Measurements from ENCODE around the gene TEX2.

The TEX2 gene

DNA sequence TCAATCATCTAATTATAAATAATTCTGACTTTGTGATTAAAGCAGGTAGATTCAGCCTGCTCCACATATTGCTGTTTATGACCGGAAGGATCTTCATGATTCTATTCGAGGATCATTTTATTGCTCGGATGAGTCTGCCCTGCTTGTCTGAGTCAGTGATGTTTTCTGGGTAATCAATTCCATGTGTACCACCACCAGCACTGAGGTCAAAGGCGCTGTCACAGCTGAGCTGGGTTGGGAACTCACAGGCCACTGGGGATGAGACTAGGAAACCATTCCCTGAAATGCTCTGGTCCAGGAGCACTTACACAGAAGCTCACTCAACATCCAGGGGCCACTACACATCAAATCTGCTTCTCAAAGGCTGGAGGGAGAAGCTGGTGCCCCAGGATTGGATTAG lies 102.7 kb downstream of the TEX2 start:
- H3K9me3 ChIP-seq (ENCODE audit: insufficient read depth, low read length) = no peaks in the 10 kb centered on the region
- no peaks in the 10 kb centered on the region for H3K79me2 ChIP-seq (ENCODE audit: low read length)
- H2AFZ ChIP-seq (ENCODE audit: low read depth, low read length) = no peak overlapping the region
- no peak overlapping the region for H3K4me2 ChIP-seq (ENCODE audit: low read length)
- H3K4me3 ChIP-seq (ENCODE audit: low read length) = no peak overlapping the region
- H3K27me3 ChIP-seq (ENCODE audit: low read depth, low read length) = no peaks in the 10 kb centered on the region
- H3K36me3 ChIP-seq (replicated peaks; ENCODE audit: low read depth, low read length) = no peaks in the 10 kb centered on the region
- no peak overlapping the region for H3K27ac ChIP-seq (ENCODE audit: low read length)
- peaks cover 10% of the 10 kb centered on the region; the same call in 1 of the 2 replicates for H3K4me1 ChIP-seq (ENCODE audit: low read length)
- H4K20me1 ChIP-seq (ENCODE audit: insufficient read depth, low read length) = no peaks in the 10 kb centered on the region
- no peak for TF ChIP-seq EZH2phosphoT487 (IDR thresholded peaks at IDR 0.05; ENCODE audit: low read depth)
- TF ChIP-seq, protein P1, sequence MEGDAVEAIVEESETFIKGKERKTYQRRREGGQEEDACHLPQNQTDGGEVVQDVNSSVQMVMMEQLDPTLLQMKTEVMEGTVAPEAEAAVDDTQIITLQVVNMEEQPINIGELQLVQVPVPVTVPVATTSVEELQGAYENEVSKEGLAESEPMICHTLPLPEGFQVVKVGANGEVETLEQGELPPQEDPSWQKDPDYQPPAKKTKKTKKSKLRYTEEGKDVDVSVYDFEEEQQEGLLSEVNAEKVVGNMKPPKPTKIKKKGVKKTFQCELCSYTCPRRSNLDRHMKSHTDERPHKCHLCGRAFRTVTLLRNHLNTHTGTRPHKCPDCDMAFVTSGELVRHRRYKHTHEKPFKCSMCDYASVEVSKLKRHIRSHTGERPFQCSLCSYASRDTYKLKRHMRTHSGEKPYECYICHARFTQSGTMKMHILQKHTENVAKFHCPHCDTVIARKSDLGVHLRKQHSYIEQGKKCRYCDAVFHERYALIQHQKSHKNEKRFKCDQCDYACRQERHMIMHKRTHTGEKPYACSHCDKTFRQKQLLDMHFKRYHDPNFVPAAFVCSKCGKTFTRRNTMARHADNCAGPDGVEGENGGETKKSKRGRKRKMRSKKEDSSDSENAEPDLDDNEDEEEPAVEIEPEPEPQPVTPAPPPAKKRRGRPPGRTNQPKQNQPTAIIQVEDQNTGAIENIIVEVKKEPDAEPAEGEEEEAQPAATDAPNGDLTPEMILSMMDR (IDR thresholded peaks at IDR 0.05; ENCODE audit: low read depth, low read length) = no peak
- H3K9ac ChIP-seq (ENCODE audit: low read length) = no peak overlapping the region

DNA sequence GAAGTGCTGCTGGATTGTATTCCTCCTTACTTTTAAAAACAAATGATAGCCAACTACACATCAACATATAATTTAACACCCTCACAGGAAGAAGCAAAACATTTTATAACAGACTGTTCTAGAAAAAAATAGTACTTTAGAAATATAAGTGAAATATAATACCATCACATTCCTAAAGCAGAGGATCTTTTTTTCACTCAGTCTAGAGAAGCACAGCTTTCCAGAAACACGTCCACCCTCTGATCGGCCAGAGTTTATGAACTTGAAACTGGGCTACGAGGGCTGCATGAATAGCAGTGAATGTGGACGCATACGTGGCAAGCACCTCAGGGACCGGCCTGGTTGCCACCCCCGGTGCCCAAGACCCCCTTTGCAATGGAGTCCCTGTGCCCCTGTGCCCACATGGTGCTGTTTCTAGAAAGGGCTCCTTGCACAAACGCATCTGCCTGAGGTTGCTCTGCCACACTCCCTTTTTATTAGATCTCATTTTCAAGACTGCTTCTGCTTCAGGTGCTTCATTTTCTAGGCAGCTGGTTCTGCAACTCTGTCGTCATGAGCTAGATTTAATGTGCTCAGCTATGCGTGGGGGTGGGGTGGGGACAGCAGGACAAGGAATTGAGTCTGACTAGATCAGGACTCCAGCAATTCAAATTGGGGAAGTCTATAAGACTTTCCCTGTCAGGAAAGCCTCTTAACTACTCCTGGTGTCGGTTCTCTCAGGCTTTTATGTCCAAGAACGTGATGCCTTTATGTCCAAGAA lies 104.0 kb downstream of the TEX2 start:
- H2AFZ ChIP-seq (ENCODE audit: low read depth, low read length) = no peak overlapping the region
- no peaks in the 10 kb centered on the region for H4K20me1 ChIP-seq (ENCODE audit: insufficient read depth, low read length)
- H3K9me3 ChIP-seq (ENCODE audit: insufficient read depth, low read length) = no peaks in the 10 kb centered on the region
- TF ChIP-seq, protein P1 (IDR thresholded peaks at IDR 0.05; ENCODE audit: low read depth, low read length) = no peak
- TF ChIP-seq EZH2phosphoT487 (IDR thresholded peaks at IDR 0.05; ENCODE audit: low read depth) = no peak
- H3K4me2 ChIP-seq (ENCODE audit: low read length) = no peak overlapping the region
- H3K9ac ChIP-seq (ENCODE audit: low read length) = no peak overlapping the region
- no peaks in the 10 kb centered on the region for H3K79me2 ChIP-seq (ENCODE audit: low read length)
- no peak overlapping the region for H3K4me3 ChIP-seq (ENCODE audit: low read length)
- 0 out of 2 replicates have a peak, but pooled peaks cover 5% of the 10 kb centered on the region for H3K4me1 ChIP-seq (ENCODE audit: low read length)
- no peak overlapping the region for H3K27ac ChIP-seq (ENCODE audit: low read length)
- H3K36me3 ChIP-seq (replicated peaks; ENCODE audit: low read depth, low read length) = no peaks in the 10 kb centered on the region
- no peaks in the 10 kb centered on the region for H3K27me3 ChIP-seq (ENCODE audit: low read depth, low read length)

DNA sequence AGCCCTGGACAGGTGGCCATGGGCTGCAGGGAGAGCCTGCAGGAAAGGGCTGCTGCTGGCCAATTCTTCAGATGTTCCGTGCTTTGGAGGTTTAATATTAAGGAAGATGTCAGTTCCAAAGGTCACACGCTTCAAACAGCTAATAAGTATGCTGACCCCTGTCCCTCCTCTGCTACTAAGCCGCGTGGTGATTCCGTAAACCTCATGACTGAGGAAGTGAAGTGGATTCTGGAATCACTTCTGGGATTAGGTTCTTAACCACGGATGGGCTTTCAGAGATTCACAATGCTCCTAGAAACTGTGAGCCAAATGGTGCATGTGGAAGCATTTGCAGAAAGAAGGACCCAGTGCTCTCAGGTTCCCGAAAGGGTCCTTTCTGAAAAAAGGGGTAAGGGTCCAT lies 104.7 kb downstream of the TEX2 start:
- Histone ChIP-seq H2AFZ (ENCODE audit: low read depth, low read length) (no peak overlapping the region), H4K20me1 (ENCODE audit: insufficient read depth, low read length) (no peaks in the 10 kb centered on the region), H3K4me2 (ENCODE audit: low read length) (no peak overlapping the region), H3K9me3 (ENCODE audit: insufficient read depth, low read length) (no peaks in the 10 kb centered on the region), H3K9ac (ENCODE audit: low read length) (no peak overlapping the region), H3K4me3 (ENCODE audit: low read length) (no peak overlapping the region), H3K4me1 (ENCODE audit: low read length) (0 out of 2 replicates have a peak, but pooled peaks cover 5% of the 10 kb centered on the region), H3K27me3 (ENCODE audit: low read depth, low read length) (no peaks in the 10 kb centered on the region), H3K36me3 (replicated peaks; ENCODE audit: low read depth, low read length) (no peaks in the 10 kb centered on the region), H3K79me2 (ENCODE audit: low read length) (no peaks in the 10 kb centered on the region), H3K27ac (ENCODE audit: low read length) (no peak overlapping the region)
- TF ChIP-seq, protein P1 (IDR thresholded peaks at IDR 0.05; ENCODE audit: low read depth, low read length) = no peak
- no peak for TF ChIP-seq EZH2phosphoT487 (IDR thresholded peaks at IDR 0.05; ENCODE audit: low read depth)

DNA sequence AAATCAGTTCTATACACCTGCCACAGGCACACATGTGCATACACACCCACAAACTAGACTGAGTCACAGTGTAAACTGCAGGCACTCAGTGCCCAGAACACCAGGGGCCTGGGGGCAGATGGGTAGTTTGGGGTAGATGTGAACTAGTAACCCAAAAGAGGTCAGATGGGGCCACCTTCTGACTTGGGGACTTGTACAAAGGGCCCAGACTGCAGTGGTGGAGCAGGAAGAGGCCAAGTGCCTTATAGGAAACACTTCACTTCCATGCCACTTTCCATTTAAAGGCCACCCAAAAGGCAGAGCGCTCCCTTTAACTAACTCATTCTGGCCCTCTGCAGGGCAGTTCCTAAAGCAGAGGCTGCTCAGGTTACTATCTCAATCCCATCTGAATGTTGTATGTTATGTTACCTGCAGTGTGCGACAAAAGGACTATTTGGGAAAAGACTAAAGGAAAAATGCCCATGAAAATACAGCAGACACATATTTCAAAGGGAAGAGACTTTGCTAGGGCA lies 105.3 kb downstream of the TEX2 start:
- H3K4me2 ChIP-seq (ENCODE audit: low read length) = no peak overlapping the region
- TF ChIP-seq, protein P1 (IDR thresholded peaks at IDR 0.05; ENCODE audit: low read depth, low read length) = no peak
- no peak for TF ChIP-seq EZH2phosphoT487 (IDR thresholded peaks at IDR 0.05; ENCODE audit: low read depth)
- H3K27me3 ChIP-seq (ENCODE audit: low read depth, low read length) = no peaks in the 10 kb centered on the region
- H3K79me2 ChIP-seq (ENCODE audit: low read length) = no peaks in the 10 kb centered on the region
- no peak overlapping the region for H3K27ac ChIP-seq (ENCODE audit: low read length)
- H3K4me3 ChIP-seq (ENCODE audit: low read length) = no peak overlapping the region
- no peak overlapping the region for H3K9ac ChIP-seq (ENCODE audit: low read length)
- 0 out of 2 replicates have a peak, but pooled peaks cover 5% of the 10 kb centered on the region for H3K4me1 ChIP-seq (ENCODE audit: low read length)
- H4K20me1 ChIP-seq (ENCODE audit: insufficient read depth, low read length) = no peaks in the 10 kb centered on the region
- H3K36me3 ChIP-seq (replicated peaks; ENCODE audit: low read depth, low read length) = no peaks in the 10 kb centered on the region
- no peak overlapping the region for H2AFZ ChIP-seq (ENCODE audit: low read depth, low read length)
- no peaks in the 10 kb centered on the region for H3K9me3 ChIP-seq (ENCODE audit: insufficient read depth, low read length)

All from OCI-LY3 (cell line).